HepG2 (cell line): Measurements from ENCODE around the gene CYBB. TPM values are rescaled to one million over a fixed set of nuclear protein-coding genes. Genes with fewer than 3 reads are reported as not detected.

Experiments used
- ATAC-seq: fragments of 200-7000 bp; cut with Tn5 transposase; 3 replicates; pipeline ENCODE4 v1.9.1; 2020; ENCODE audit warnings: mild to moderate bottlenecking, moderate library complexity
- BruUV-seq: library from RNA; stranded (reverse); fragments of 400-500 nt; replicated peaks from 2 replicates; lab custom pipeline; 2021; lab: Mats Ljungman, UMichigan
- CTCF ChIA-PET: fragments of 300-600 bp; formaldehyde crosslinking; extraction: SDS; loops from one replicate; lab custom pipeline; 2021; ENCODE audit warnings: low total read pairs, inconsistent platforms, low intra/inter-chr PET ratio; lab: Yijun Ruan, JAX
- POLR2A ChIA-PET: fragments of 350-600 bp; sonication (Branson Sonifier 250); formaldehyde crosslinking; loops from one replicate; lab custom pipeline; 2020; ENCODE audit warnings: antibody characterized with exemption, inconsistent platforms; lab: Yijun Ruan, JAX
- DNase-seq: peaks from one replicate; pipeline ENCODE4 v3.0.0-alpha.2; 2015; ENCODE audit warnings: low spot score
- FAIRE-seq: peaks from 3 replicates; lab custom pipeline; 2011; peaks lifted over from hg19 to GRCh38; lab: Jason Lieb, UNC
- H2AFZ ChIP-seq: one replicate; pipeline ENCODE4 v1.6.1; 2011; ENCODE audit warnings: low read length, inconsistent platforms
- H3K27ac ChIP-seq: fragments of 300-600 bp; 3 replicates; pipeline ENCODE4 v1.8.0; 2011; ENCODE audit warnings: mixed run types, mild to moderate bottlenecking, mixed read lengths, low read length, inconsistent platforms; ENCODE audit not compliant: insufficient read depth; ENCODE audit errors: extremely low read length
- H3K27me3 ChIP-seq, 2 experiments: fragments of 200-600 bp in 1 of 2; 2 replicates in 1 of 2; 3 replicates in 1 of 2; pipeline versions ENCODE4 v1.6.0 to v1.8.0; 2011; ENCODE audit warnings: low read length in 2 of 2, mild to moderate bottlenecking in 2 of 2, moderate library complexity in 2 of 2, inconsistent platforms in 1 of 2; ENCODE audit not compliant: insufficient read depth in 2 of 2, control insufficient read depth in 1 of 2
- H3K36me3 ChIP-seq, 2 experiments: fragments of 200-600 bp in 1 of 2; replicated peaks in 1 of 2; 2 replicates in 1 of 2; 3 replicates in 1 of 2; pipeline versions ENCODE4 v1.5.1 to v1.8.0; 2011; ENCODE audit warnings: low read length in 2 of 2, inconsistent platforms in 1 of 2; ENCODE audit not compliant: insufficient read depth in 2 of 2, control insufficient read depth in 1 of 2
- H3K4me1 ChIP-seq: 2 replicates; pipeline ENCODE4 v1.5.1; 2012; ENCODE audit warnings: low read length, inconsistent platforms; ENCODE audit not compliant: insufficient read depth
- H3K4me2 ChIP-seq: 2 replicates; pipeline ENCODE4 v1.6.0; 2011; ENCODE audit warnings: low read depth, low read length, inconsistent platforms
- H3K4me3 ChIP-seq, 3 experiments: fragments of 200-600 bp in 1 of 3; sonication (generic), shearing (Covaris generic) in 1 of 3; replicated peaks in 1 of 3; 2 replicates each; pipeline ENCODE4 v1.5.1; 2011 to 2016; ENCODE audit warnings: low read length in 3 of 3, inconsistent platforms in 2 of 3, low read depth in 2 of 3, mild to moderate bottlenecking in 2 of 3, control low read depth in 1 of 3, mixed read lengths in 1 of 3; ENCODE audit not compliant: insufficient read depth in 1 of 3
- H3K79me2 ChIP-seq: one replicate; pipeline ENCODE4 v1.6.1; 2011; ENCODE audit warnings: low read length, inconsistent platforms; ENCODE audit not compliant: insufficient read depth
- H3K9ac ChIP-seq: 2 replicates; pipeline ENCODE4 v1.6.0; 2011; ENCODE audit warnings: mild to moderate bottlenecking, low read depth, low read length, inconsistent platforms; ENCODE audit not compliant: insufficient read depth
- H3K9me3 ChIP-seq: 2 replicates; pipeline ENCODE4 v1.5.1; 2012; ENCODE audit warnings: mild to moderate bottlenecking, low read length
- H4K20me1 ChIP-seq: 2 replicates; pipeline ENCODE4 v1.6.0; 2011; ENCODE audit warnings: inconsistent platforms, mild to moderate bottlenecking, low read length, moderate library complexity; ENCODE audit not compliant: insufficient read depth
- REPIN1 ChIP-seq: sonication (generic); formaldehyde crosslinking; IDR thresholded peaks from 2 replicates; pipeline ENCODE4 v1.8.0; 2022; ENCODE audit warnings: missing genetic modification reagents, low read depth, mild to moderate bottlenecking, borderline replicate concordance
- WGBS: methylation state at CpG from one replicate; pipeline ENCODE4 v1.1.6; 2017; ENCODE audit warnings: low lambda C conversion rate; 5-methylcytosine and 5-hydroxymethylcytosine counted together
- in situ Hi-C: cut with HindIII; loops from 2 replicates; pipeline ENCODE4 v1.10.0; 2017; ENCODE audit warnings: low pct_unique_long_range_greater_than_20kb; ENCODE audit not compliant: extremely low pct_ligation_motif_present
- intact Hi-C: fragments of 100-400 bp; cut with micrococcal nuclease; formaldehyde crosslinking; loops from one replicate; pipeline ENCODE4 v1.10.0; 2022; ENCODE audit not compliant: unreplicated experiment
- polyA plus RNA-seq, 8 experiments: library from polyadenylated mRNA; depleted of rRNA in 3 of 8; stranded (reverse) in 7 of 8; unstranded in 1 of 8; fragments of >200 nt; fragmentation: Illumina TruSeq in 4 of 8; extraction: Trizol in 4 of 8; gene quantifications; 2 replicates each; pipeline versions ENCODE4 v1.2.1 to v1.2.3, GENCODE V29; 2011 to 2016; ENCODE audit warnings: low read depth in 4 of 8, missing spikeins in 1 of 8, mixed read lengths in 1 of 8; ENCODE audit not compliant: insufficient read depth in 1 of 8
- total RNA-seq, 5 experiments: library from RNA; depleted of rRNA; stranded (reverse); fragments of >200 nt; fragmentation: Illumina TruSeq; extraction: Trizol; gene quantifications; 2 replicates each; pipeline ENCODE4 v1.2.3, GENCODE V29; 2016; ENCODE audit warnings: low read depth in 1 of 5
- TF ChIP-seq, protein P1 (sequence below), 2 experiments: fragments of 450-650 bp in 1 of 2; sonication (generic) in 1 of 2; formaldehyde crosslinking in 1 of 2; IDR thresholded peaks; 2 replicates each; pipeline versions ENCODE4 v1.6.1 to v1.8.0; 2016 to 2022; ENCODE audit warnings: antibody characterized with exemption in 1 of 2, mild to moderate bottlenecking in 1 of 2, missing genetic modification reagents in 1 of 2

Gene CYBB
- total and polyA plus RNA-seq, 2 of the 13 experiments (the other 11 are each of a cell fraction or from before 2014, with no cell fraction given), result not detected

DNA sequence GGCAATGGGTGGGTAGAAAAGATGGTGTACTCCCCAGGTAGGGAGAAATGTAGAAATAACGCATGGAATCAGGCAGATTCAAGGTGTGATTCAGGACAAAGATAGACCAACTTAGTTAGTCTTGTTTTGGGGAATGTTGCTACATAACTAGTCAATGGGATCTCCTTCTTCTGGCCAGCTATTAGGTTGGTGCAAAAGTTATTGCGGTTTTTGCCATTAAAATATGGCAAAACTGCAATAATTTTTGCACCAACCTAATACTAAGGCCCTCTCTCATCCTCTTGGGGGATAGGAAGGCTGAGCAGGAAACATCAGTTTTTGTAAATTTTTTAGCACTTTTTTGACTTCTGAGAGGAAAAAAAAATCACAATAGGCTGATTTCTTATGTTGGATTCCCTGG is 23.2 kb downstream of the CYBB start:
- Histone ChIP-seq H4K20me1 (no peaks in the 10 kb centered on the region), H3K4me3 (no peak overlapping the region)
- no peak for FAIRE-seq
- TF ChIP-seq, protein P1, sequence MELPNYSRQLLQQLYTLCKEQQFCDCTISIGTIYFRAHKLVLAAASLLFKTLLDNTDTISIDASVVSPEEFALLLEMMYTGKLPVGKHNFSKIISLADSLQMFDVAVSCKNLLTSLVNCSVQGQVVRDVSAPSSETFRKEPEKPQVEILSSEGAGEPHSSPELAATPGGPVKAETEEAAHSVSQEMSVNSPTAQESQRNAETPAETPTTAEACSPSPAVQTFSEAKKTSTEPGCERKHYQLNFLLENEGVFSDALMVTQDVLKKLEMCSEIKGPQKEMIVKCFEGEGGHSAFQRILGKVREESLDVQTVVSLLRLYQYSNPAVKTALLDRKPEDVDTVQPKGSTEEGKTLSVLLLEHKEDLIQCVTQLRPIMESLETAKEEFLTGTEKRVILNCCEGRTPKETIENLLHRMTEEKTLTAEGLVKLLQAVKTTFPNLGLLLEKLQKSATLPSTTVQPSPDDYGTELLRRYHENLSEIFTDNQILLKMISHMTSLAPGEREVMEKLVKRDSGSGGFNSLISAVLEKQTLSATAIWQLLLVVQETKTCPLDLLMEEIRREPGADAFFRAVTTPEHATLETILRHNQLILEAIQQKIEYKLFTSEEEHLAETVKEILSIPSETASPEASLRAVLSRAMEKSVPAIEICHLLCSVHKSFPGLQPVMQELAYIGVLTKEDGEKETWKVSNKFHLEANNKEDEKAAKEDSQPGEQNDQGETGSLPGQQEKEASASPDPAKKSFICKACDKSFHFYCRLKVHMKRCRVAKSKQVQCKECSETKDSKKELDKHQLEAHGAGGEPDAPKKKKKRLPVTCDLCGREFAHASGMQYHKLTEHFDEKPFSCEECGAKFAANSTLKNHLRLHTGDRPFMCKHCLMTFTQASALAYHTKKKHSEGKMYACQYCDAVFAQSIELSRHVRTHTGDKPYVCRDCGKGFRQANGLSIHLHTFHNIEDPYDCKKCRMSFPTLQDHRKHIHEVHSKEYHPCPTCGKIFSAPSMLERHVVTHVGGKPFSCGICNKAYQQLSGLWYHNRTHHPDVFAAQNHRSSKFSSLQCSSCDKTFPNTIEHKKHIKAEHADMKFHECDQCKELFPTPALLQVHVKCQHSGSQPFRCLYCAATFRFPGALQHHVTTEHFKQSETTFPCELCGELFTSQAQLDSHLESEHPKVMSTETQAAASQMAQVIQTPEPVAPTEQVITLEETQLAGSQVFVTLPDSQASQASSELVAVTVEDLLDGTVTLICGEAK (IDR thresholded peaks at IDR 0.05), result peak; percentile 73; the same call in 1 of the 2 replicates
- TF ChIP-seq, protein P1 (CRISPR knock-in tag; IDR thresholded peaks at IDR 0.05), result no peak
- no peak for TF ChIP-seq REPIN1 (CRISPR knock-in tag)
- TF ChIP-seq, all 625 proteins: peak for 1
- intact Hi-C loops (no loop called here), in situ Hi-C loops (no loop called here)
- DNase-seq (no peak), ATAC-seq (no peak)
- ChIA-PET CTCF (no interaction called here), POLR2A (no interaction called here)
- BruUV-seq, result no TSS peak
- no peak overlapping the region for H3K9ac ChIP-seq
- H3K9me3 ChIP-seq, result no peaks in the 10 kb centered on the region
- H3K36me3 ChIP-seq, result no peaks in the 10 kb centered on the region
- WGBS, result 67% methylated on average over 1 of the region's 2 CpGs
- no peak overlapping the region for H3K4me2 ChIP-seq
- H3K4me1 ChIP-seq, result no peaks in the 10 kb centered on the region
- no peak overlapping the region for H3K27ac ChIP-seq
- H2AFZ ChIP-seq, result no peak overlapping the region
- no peaks in the 10 kb centered on the region for H3K79me2 ChIP-seq
- H3K27me3 ChIP-seq, result no peaks in the 10 kb centered on the region
